Spleen (tissue), 11 donors: ENCODE measurements around the gene APOA1. TPM values are rescaled to one million over a fixed set of nuclear protein-coding genes. Genes with fewer than 3 reads are reported as not detected.

Experiments used
- DNase-seq: peaks from one replicate; pipeline ENCODE4 v3.0.0-alpha.2; 2020
- H3K27ac ChIP-seq, 8 donors: fragments of 200-600 bp; sonication (generic) in 7 of 8; 1 replicate in 4 of 8; 2 replicates in 4 of 8; pipeline versions ENCODE4 v1.5.0 to v1.8.0; 2016 to 2021; ENCODE audit warnings: inconsistent platforms in 4 of 8, mild to moderate bottlenecking in 4 of 8, moderate library complexity in 1 of 8
- H3K27me3 ChIP-seq, 7 donors: fragments of 200-600 bp; sonication (generic) in 6 of 7; replicated peaks in 1 of 7; 1 replicate in 4 of 7; 2 replicates in 3 of 7; pipeline versions ENCODE4 v1.5.0 to v1.8.0; 2016 to 2021; ENCODE audit warnings: inconsistent platforms in 3 of 7, mild to moderate bottlenecking in 1 of 7
- H3K36me3 ChIP-seq, 6 donors: fragments of 200-600 bp; sonication (generic) in 5 of 6; 1 replicate in 4 of 6; 2 replicates in 2 of 6; pipeline versions ENCODE4 v1.5.0 to v1.8.0; 2016 to 2021; ENCODE audit warnings: inconsistent platforms in 2 of 6
- H3K4me1 ChIP-seq, 6 donors: fragments of 200-600 bp; sonication (generic) in 5 of 6; 1 replicate in 3 of 6; 2 replicates in 3 of 6; pipeline versions ENCODE4 v1.5.0 to v1.8.0; 2016 to 2021; ENCODE audit warnings: inconsistent platforms in 3 of 6
- H3K4me3 ChIP-seq, 8 donors: fragments of 200-600 bp; sonication (generic) in 7 of 8; 1 replicate in 4 of 8; 2 replicates in 4 of 8; pipeline versions ENCODE4 v1.5.0 to v1.8.0; 2016 to 2021; ENCODE audit warnings: inconsistent platforms in 4 of 8, mild to moderate bottlenecking in 4 of 8, moderate library complexity in 2 of 8
- H3K9me3 ChIP-seq, 8 donors: fragments of 200-600 bp; sonication (generic) in 7 of 8; 1 replicate in 4 of 8; 2 replicates in 4 of 8; pipeline versions ENCODE4 v1.5.0 to v1.8.0; 2016 to 2021; ENCODE audit warnings: inconsistent platforms in 4 of 8
- POLR2A ChIP-seq, 3 donors: fragments of 450-650 bp; IDR thresholded peaks; one replicate each; pipeline ENCODE4 v1.5.1; 2017; ENCODE audit warnings: antibody characterized with exemption in 3 of 3, mild to moderate bottlenecking in 1 of 3
- POLR2AphosphoS5 ChIP-seq, 3 donors: sonication (generic); formaldehyde crosslinking; IDR thresholded peaks; one replicate each; pipeline ENCODE4 v1.5.1; 2017; ENCODE audit warnings: antibody characterized with exemption in 3 of 3
- WGBS, 5 donors: extraction: QIAGEN DNeasy Blood & Tissue Kit in 3 of 5; methylation state at CpG; one replicate each; pipeline versions ENCODE4 v1.1.5 to v1.1.7; 2013 to 2018; 5-methylcytosine and 5-hydroxymethylcytosine counted together
- intact Hi-C: fragments of 100-400 bp; cut with DNase I; formaldehyde crosslinking; loops from one replicate; pipeline ENCODE4 v1.15.0; 2023; ENCODE audit warnings: low total_unique reads
- polyA plus RNA-seq, 3 donors: library from polyadenylated mRNA; stranded (reverse); fragments of 200-250 nt; gene quantifications; one replicate each; pipeline ENCODE4 v1.2.1, GENCODE V29; 2013
- total RNA-seq, 7 donors: library from RNA; depleted of rRNA in 3 of 7; stranded (reverse); fragments of >200 nt in 3 of 7; fragmentation: NEBNext Ultra II Directional in 4 of 7; extraction: Animal tissue kit (Norgen Biotek cat#: 25700) in 4 of 7; gene quantifications; one replicate each; pipeline versions ENCODE4 v1.1.0 to v1.2.1, GENCODE V29; 2016 to 2021
- TF ChIP-seq, protein P1 (sequence below), 11 experiments: fragments of 200-600 bp in 7 of 11; fragments of 450-650 bp in 4 of 11; sonication (generic) in 4 of 11; IDR thresholded peaks in 8 of 11; conservative IDR thresholded peaks in 3 of 11; 1 replicate in 7 of 11; 2 replicates in 4 of 11; pipeline versions ENCODE4 v1.4.0 to v1.8.0; 2016 to 2021; ENCODE audit warnings: antibody characterized with exemption in 11 of 11, inconsistent platforms in 4 of 11, mild to moderate bottlenecking in 1 of 11
- donor health status: healthy with polysubstance abuse.
- donor health status: DM: no; HTN: no; CAD: no; lungs with moderate emphysema.
- donor health status: DM: no; HTN: no; CAD: no.
- donor health status: Bipolar disorder and iron deficiency.
- donor health status: healthy.
- donor health status: DM: no; HTN: no; CAD: no.
- donor health status: DM: yes; HTN: yes; CAD: no.

The APOA1 gene
- total and polyA plus RNA-seq, 10 donors = 0.44 to 3.3 (median 1.5) TPM; not detected in 2

DNA sequence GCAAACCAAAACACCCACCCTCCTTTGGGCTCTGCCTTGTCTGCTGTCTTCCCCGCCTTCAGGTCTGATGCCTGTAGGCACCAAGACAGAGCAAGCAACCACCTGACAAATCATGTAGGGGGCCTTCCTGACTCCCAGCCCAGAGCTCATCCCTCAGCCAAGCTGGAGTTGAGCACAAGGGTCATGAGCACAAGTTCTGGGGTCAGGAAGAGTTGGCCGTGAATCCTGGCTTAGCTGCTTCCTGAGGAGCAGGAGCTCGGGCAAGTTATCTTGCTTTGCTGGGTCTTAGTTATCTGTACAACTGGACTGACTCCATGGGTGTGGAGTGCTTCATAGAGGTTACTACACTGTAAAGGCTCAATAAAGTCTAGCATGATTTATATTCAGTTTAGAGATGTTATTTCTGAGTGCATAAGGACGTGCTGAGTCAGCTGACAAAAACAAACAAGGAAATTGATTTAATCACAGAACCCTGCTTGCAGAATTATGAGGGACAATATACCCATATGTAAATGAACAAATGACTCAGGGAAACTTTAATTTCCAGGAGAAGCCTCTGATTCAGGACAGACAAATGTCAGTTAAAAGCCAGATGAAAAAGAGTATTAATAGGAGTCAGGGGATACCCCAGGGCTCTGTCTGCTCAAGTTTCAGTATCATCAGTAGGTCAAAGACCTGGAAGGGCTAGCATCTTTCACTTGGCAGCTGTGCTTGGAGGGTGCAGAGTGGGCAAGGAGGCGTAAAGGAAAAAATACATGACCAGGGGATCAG lies 15.0 kb upstream of the APOA1 start:
- intact Hi-C loops = no loop called here
- Histone ChIP-seq H3K4me1 (peaks cover 30 to 61% (median 45%) of the 10 kb centered on the region in 6 donors), H3K4me3 (peak overlapping the region in 1 of 8 donors; percentile 2), H3K27me3 (no peaks in the 10 kb centered on the region), H3K9me3 (no peaks in the 10 kb centered on the region), H3K27ac (peak overlapping the region in 7 of 8 donors; percentile 36 to 89 (median 72)), H3K36me3 (peaks cover 0 to 61% (median 25%) of the 10 kb centered on the region in 6 donors)
- WGBS, 5 donors = 31 to 59% (median 53%) methylated on average over 5 of the region's 5 CpGs
- peak; percentile 57 for DNase-seq
- TF ChIP-seq POLR2A (IDR thresholded peaks at IDR 0.05) = no peak
- no peak for TF ChIP-seq POLR2AphosphoS5 (IDR thresholded peaks at IDR 0.05)
- TF ChIP-seq, protein P1, sequence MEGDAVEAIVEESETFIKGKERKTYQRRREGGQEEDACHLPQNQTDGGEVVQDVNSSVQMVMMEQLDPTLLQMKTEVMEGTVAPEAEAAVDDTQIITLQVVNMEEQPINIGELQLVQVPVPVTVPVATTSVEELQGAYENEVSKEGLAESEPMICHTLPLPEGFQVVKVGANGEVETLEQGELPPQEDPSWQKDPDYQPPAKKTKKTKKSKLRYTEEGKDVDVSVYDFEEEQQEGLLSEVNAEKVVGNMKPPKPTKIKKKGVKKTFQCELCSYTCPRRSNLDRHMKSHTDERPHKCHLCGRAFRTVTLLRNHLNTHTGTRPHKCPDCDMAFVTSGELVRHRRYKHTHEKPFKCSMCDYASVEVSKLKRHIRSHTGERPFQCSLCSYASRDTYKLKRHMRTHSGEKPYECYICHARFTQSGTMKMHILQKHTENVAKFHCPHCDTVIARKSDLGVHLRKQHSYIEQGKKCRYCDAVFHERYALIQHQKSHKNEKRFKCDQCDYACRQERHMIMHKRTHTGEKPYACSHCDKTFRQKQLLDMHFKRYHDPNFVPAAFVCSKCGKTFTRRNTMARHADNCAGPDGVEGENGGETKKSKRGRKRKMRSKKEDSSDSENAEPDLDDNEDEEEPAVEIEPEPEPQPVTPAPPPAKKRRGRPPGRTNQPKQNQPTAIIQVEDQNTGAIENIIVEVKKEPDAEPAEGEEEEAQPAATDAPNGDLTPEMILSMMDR (IDR thresholded peaks at IDR 0.05 in 8 of 11, conservative IDR thresholded peaks at IDR 0.05 in 3 of 11) = no peak

DNA sequence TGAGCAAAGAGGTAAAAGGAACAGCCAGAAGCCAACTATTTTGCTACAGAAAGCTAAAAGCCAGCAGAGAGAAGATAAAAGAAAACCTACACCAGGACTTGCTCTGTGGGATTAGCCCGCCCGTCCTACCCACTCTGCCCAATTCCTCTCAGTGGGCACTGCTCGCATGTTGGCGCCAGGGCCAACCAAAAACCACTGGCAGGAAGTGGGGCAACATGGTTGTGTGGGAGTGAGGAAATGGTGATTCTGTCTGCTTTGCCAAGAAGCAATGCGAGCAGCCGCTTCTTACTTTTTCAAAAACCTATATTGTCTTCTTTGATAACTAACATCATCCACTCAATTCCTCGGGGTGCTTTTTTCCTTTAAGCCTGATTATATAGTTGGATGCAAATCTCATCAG lies 14.2 kb upstream of the APOA1 start:
- Histone ChIP-seq H3K4me3 (peak overlapping the region in 1 of 8 donors; percentile 2), H3K4me1 (peaks cover 30 to 61% (median 45%) of the 10 kb centered on the region in 6 donors), H3K9me3 (no peaks in the 10 kb centered on the region), H3K27ac (peak overlapping the region in 7 of 8 donors; percentile 46 to 89 (median 72)), H3K36me3 (peaks cover 0 to 61% (median 29%) of the 10 kb centered on the region in 6 donors), H3K27me3 (no peaks in the 10 kb centered on the region)
- peak; percentile 79 for DNase-seq
- peak in 2 of 3 donors; percentile 60 to 75 for TF ChIP-seq POLR2AphosphoS5 (IDR thresholded peaks at IDR 0.05)
- TF ChIP-seq, protein P1 (IDR thresholded peaks at IDR 0.05 in 8 of 11, conservative IDR thresholded peaks at IDR 0.05 in 3 of 11) = no peak
- intact Hi-C loops = no loop called here
- WGBS, 5 donors = 16 to 47% (median 21%) methylated on average over 7 of the region's 7 CpGs

DNA sequence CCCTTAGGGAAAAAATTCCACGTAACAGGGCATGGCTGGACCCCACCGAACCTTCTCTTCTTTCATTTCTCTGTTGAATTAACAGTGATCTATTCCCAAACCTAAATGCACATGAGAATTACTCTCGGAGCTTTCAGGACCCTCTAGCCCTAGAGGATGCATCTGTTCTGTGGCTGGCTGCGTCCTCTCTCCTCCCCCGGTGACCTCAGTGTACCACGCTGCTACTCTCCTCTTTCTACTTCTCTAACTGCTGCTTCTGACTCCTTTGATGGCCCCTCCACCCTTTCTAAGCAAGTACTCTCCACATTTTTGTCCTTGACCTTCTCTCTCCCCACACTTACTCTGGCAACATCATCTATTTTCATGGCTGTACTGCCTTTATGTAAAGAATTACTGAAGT lies 12.1 kb upstream of the APOA1 start:
- TF ChIP-seq, protein P1 (IDR thresholded peaks at IDR 0.05 in 8 of 11, conservative IDR thresholded peaks at IDR 0.05 in 3 of 11) = no peak
- TF ChIP-seq POLR2AphosphoS5 (IDR thresholded peaks at IDR 0.05) (no peak), POLR2A (IDR thresholded peaks at IDR 0.05) (no peak)
- intact Hi-C loops = no loop called here
- H3K4me1 ChIP-seq = peaks cover 25 to 44% (median 38%) of the 10 kb centered on the region in 6 donors
- H3K36me3 ChIP-seq = peaks cover 0 to 61% (median 48%) of the 10 kb centered on the region in 6 donors
- no peaks in the 10 kb centered on the region for H3K9me3 ChIP-seq
- no peak overlapping the region for H3K4me3 ChIP-seq
- 58 to 67% (median 62%) methylated on average over 6 of the region's 6 CpGs for WGBS, 5 donors
- DNase-seq = no peak
- H3K27me3 ChIP-seq = no peaks in the 10 kb centered on the region
- H3K27ac ChIP-seq = peak overlapping the region in 1 of 8 donors; percentile 89

DNA sequence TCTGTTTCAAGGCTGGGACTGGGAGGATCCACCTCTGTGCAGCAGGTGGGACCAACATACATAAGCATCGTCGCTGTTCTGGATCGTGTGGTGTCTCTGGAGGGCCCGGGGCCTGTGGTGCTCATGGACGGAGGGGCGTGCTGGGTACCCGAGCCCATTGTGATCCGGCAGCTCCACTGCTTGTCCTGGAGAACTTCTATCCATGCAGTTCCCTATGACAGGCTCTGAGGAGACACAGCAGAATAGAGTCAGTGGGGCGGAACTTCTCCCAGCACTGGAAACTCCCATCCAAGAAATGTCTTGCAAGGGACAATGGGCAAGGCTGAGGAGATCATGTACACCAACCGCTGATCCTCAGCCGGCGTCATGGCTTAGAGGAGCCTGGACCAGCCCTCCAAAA lies 11.6 kb upstream of the APOA1 start:
- Histone ChIP-seq H3K9me3 (no peaks in the 10 kb centered on the region), H3K4me1 (peaks cover 20 to 39% (median 34%) of the 10 kb centered on the region in 6 donors), H3K36me3 (peaks cover 0 to 61% (median 49%) of the 10 kb centered on the region in 6 donors), H3K27me3 (no peaks in the 10 kb centered on the region), H3K27ac (no peak overlapping the region), H3K4me3 (no peak overlapping the region)
- TF ChIP-seq POLR2A (IDR thresholded peaks at IDR 0.05) = no peak
- TF ChIP-seq, protein P1 (IDR thresholded peaks at IDR 0.05 in 8 of 11, conservative IDR thresholded peaks at IDR 0.05 in 3 of 11) = no peak
- peak in 1 of 3 donors; percentile 29 for TF ChIP-seq POLR2AphosphoS5 (IDR thresholded peaks at IDR 0.05)
- 88 to 96% (median 95%) methylated on average over 8 to 12 of the region's 12 CpGs for WGBS, 5 donors
- intact Hi-C loops = no loop called here
- no peak for DNase-seq
